HG03175 (cell line): ENCODE data around the gene EIF4H.
A peak's percentile ranks its signal among the peaks of the same experiment; 100 is the strongest.
"Not testable (repeated sequence)": the region's sequence is repeated elsewhere in the genome, so short reads cannot be mapped to it uniquely, and the experiment has no call there.

Source experiments
- ATAC-seq: cut with Tn5 transposase; IDR thresholded peaks from one replicate; pipeline ENCODE4 v1.9.1; 2021; ENCODE audit warnings: mild to moderate bottlenecking, moderate library complexity; ENCODE audit not compliant: unreplicated experiment

The EIF4H gene

DNA sequence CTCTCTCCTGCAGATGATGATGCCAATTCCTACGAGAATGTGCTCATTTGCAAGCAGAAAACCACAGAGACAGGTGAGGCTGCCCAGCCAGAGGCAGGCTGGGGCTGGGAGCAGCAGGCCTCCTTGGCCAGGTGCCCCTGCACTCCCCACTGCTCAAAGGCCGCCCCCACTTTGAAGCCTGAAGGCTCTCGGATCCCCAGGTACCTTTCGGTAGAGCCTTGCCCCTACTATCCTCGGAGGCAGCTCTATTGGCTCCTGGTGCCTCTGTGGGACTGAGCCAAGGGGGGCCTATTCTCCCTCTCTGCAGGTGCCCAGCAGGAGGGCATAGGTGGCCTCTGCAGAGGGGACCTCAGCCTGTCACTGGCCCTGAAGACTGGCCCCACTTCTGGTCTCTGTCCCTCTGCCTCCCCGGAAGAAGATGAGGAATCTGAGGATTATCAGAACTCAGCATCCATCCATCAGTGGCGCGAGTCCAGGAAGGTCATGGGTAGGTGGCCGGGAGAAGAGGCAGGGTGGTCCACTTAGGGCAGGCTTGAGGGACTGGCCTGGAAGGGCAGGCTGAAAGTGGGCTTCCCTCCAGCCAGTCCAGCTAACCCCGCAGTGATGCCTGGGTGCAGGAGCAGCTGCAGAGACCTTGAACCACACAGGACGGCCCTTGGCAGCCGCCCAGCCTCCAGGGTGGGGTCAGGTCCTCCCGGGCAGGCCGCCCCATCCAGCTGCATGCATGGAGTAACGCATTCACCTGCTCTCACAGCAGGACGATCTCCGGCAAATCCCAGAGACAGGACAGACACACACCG, 49.8 kb downstream of the EIF4H start:
- no peak for ATAC-seq

DNA sequence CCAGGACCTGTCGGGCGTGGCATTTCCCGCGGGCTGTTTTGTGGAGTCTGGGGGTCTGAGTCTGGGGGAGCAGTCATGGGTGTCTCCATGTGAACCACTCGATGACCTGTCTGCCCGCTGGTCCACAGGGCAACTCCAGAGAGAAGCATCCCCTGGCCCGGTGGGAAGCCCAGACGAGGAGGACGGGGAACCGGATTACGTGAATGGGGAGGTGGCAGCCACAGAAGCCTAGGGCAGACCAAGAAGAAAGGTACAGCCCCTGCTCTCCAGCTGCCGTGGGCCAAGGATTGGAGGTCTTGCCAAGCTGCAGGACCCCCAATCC, 50.3 kb downstream of the EIF4H start:
- no peak for ATAC-seq

DNA sequence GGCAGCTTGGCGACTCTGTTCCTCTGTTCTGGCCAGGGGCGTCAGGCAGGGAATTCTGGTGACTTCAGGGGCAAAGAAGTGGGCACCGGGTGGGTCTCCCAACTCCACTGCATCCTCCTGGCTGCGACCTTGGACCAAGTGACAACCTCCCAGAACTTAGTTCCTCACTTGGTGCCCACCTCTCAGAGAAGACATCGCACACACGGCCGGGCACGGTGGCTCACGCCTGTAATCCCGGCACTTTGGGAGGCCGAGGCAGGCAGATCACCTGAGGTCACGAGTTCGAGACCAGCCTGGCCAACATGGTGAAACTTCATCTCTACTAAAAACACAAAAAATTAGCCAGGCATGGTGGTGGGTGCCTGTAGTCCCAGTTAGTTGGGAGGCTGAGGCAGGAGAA, 50.8 kb downstream of the EIF4H start:
- ATAC-seq: not testable (repeated sequence)

DNA sequence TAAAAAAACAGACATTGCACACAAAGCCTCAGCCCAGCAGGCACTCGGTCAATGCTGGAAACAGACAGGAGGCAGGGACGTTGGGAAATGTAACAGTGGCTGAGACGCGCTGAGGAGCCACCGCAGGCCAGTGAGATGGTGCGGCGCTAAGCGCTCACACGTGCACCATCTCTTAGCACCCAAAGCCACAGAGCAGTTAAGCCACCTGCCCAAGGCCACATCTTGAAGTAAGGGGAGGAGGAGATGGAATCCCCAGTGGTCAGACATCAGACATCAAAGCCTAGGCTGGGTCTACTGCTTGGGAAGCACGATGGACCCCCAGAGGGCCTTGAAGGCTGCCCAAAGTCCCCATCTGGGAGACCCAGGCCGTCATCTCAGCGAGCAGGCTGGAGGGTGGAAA, 51.2 kb downstream of the EIF4H start:
- ATAC-seq: no peak

DNA sequence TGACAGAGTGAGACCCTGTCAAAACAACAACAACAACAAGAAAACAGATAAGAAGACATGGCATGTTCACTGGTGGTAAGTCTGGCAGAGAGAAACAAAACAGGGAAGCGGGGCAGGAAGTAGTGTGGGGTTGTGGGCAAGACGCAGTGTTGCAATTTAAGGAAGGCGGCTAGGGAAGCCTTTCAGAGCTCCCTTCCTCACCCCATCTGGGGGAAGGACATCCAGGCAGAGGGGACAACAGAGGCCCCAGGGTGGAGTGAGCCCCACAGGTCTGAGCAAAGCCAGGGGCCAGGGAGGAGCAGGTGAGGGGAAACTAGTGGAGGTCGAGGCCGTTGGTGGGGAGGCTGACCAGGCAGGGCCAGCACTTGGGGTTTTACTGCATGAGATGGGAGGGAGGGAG, 52.5 kb downstream of the EIF4H start:
- no peak for ATAC-seq

DNA sequence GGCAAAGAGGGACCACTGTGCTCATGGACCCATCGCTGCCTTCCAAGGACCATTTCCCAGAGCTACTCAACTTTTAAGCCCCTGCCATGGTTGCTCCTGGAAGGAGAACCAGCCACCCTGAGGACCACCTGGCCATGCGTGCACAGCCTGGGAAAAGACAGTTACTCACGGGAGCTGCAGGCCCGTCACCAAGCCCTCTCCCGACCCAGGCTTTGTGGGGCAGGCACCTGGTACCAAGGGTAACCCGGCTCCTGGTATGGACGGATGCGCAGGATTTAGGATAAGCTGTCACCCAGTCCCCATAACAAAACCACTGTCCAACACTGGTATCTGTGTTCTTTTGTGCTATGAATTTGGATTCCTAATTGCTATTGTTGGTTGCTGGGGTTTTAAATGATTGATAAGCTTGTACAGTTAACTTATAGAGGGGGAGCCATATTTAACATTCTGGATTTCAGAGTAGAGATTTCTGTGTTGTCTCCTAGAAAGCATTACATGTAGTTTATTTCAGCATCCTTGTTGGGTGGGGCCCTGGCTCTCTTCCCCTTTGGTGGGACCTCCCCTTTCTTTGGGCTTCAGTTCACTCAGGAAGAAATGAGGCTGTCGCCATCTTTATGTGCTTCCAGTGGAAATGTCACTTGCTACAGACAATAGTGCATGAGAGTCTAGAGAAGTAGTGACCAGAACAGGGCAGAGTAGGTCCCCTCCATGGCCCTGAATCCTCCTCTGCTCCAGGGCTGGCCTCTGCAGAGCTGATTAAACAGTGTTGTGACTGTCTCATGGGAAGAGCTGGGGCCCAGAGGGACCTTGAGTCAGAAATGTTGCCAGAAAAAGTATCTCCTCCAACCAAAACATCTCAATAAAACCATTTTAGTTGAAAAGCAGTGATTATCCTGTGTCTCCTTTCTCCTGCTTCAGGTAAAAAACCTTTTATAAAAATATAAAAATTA, 55.1 kb downstream of the EIF4H start:
- no peak for ATAC-seq

DNA sequence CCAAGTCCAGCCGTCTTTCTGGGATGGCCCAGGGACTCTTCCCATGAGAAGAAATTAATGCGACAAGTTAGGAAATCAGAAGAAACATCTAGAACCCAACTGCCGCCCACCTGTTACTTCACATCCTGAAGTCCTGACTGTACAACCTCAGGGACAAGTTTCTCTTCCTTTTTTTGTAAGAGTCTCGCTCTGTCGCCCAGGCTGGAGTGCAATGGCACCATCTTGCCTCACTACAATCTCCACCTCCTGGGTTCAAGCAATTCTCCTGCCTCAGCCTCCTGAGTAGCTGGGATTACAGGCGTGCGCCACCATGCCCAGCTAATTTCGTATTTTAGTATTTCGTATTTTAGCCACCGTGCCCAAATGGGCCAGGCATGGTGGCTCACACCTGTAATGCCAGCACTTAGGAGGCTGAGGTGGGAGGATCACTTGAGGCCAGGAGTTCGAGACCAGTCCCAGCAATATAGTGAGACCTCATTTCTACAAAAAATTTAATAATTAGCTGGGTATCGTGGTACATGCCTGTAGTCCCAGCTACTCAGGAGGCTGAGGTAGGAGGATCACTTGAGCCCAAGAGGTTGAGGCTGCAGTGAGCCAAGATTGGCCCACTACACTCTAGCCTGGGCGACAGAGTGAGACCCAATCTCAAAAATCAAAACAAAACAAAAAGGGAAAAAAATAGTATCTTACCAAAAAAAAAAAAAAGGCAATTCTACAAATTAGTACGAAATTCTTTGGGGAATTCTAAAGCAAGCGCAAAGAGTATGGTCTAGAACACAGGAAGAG, 56.5 kb downstream of the EIF4H start:
- ATAC-seq: peak; percentile 54

DNA sequence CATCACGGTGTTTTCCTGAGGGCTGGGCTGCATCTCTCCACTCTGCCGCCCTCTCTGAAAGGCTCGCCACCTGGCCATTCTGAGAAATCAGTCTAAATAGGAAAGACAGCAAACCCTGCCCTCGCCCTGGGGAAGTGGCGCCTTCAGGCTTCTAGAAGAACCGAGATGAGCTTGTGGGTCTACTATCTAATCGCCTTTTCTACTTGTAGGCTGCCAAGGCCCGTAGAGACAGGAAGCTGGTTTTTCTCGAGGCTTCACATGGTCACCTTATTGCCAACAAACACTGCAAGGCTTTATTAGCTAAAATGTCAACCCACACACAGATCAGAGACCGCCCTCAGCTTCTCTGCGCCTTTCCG, 57.1 kb downstream of the EIF4H start:
- ATAC-seq: peak; percentile 71

DNA sequence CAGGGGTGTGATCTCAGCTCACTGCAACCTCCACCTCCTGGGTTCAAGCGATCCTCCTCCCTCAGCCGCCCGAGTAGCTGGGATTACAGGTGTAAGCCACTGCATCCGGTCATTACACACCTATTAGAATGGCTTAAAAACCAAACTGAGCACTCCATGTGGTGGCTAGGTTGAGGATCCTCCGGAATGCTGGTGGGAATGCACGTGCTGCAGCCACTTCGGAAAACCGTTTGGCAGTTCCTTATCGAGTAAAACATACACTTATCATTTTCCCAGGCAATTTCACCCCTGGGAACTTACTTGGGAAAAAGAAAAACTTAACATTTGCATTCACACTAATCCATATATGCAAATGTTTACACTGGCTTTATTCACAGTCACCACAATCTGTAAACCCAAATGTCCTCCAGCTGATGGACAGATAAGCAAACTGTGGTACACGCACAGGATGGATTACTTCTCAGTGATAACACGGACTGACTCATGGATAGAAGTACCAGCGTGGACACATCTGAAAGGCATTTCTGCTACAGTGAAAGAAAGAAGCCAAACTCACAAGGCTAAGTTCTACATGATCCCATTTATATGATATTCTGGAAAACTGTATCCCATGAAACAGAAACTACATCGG, 59.6 kb downstream of the EIF4H start:
- ATAC-seq: no peak

DNA sequence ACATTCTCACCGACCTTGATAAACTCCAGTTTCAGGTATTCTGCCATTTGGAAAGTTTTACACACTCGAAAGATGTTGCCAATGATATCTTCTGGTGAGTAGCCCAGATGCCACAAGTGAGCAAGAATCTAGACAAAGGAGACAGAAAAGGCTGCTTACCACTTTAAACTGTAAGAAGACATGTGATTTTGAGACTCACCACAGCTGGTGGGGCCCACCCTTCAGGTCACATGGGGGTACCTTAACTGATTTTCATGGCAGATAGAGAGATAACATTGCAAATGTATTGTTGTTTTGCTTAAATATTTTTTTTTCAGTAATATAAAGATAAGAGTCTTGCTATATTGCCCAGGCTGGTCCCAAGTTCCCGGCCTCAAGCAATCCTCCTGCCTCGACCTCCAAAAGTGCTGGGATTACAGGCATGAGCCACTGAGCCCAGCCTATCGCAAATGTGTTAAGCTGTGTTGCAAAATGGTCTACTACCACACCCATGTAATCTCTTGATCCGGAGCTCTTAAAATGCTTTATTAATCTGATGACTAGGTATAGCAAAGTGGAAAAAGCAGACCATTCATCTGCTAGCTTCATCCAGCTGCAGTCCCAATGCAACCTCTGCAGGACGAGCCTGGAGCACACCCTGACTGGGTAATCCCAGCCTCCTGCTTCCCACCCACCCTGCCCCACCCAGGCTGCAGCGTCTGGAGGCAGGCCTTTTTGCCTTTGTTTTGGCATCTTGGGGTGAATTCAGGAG, 61.5 kb downstream of the EIF4H start:
- no peak for ATAC-seq

DNA sequence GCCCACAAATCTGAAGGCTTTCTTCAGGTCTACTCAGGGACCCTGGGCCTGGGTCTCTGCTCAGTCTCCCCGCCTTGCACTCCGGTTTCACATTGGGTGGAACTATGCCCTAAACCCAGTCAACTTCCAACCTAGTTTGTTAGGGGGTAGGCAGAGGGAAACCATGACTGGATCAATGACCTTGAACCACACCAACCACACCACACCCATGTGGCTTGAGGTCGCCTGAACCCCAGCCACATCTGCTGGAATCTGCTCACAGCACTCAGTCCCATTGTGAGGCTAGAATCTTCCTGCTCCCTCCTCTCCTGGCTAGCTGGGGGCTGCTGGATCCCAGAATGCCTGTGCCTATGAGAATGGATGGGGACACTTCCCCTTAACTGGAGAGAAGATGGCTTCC, 62.1 kb downstream of the EIF4H start:
- no peak for ATAC-seq

DNA sequence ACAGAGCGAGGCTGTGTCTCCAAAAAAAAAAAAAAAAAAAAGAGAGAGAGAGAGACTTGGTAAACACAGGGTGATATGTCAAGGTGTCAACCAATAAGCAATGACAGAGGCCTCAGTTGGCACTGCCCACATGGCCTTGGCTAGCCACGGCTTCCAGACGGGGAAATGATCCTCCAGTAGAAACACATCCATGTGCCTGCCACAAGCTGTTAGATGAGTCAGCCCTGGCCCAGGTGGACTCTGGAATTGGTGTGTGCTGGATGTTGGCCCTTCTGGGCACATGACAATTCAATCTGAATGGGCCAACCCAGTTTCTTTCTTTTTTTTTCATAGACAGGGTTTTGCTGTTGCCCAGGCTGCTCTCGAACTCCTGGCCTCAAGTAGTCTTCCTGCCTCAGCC, 66.3 kb downstream of the EIF4H start:
- no peak for ATAC-seq

DNA sequence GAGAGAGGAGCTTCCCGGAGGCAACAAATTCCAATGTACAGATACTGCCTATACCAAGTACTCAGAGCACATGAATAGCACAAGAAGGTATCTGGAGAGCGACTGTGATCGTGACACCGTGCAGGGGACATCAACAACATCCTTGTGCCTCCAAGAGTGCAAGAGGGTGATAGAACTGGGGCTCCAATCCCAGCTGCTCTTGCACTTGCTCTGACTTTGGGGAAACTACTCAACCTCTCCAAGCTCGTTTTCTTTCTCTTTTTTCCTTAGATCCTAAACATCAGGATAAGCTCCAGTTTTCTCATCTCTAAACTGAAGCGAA, 67.9 kb downstream of the EIF4H start:
- ATAC-seq: no peak

DNA sequence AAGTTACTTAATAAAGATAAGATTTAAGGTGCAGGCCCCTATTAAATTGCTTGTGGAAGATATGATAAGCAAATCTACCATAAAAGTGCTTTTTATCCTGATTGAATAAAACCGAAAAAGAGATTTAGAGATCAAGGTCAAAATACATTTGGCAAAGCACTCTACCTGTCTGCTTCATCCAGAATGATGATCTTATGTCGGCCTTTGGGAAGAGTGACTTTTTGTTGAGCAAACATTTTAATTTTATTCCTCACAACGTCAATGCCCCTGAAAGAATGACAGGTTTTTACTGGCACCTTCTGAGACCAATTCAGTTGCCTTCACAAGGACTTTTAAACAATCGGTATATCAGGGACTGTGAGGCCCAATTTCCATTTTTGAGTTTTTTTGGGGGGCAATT, 72.3 kb downstream of the EIF4H start:
- no peak for ATAC-seq
